Right renal cortex interstitium (tissue), 3 donors: ENCODE measurements around the gene ECM2. TPM values are rescaled to one million over a fixed set of nuclear protein-coding genes. Genes with fewer than 3 reads are reported as not detected.

Experiments used
- DNase-seq, 3 donors: peaks; one replicate each; pipeline ENCODE4 v3.0.0-alpha.2; 2013; ENCODE audit warnings: low read depth in 3 of 3, low spot score in 2 of 3
- polyA plus RNA-seq, 3 donors: library from polyadenylated mRNA; unstranded; fragments of 120-200 nt; gene quantifications; one replicate each; pipeline ENCODE4 v1.2.1, GENCODE V29; 2013; ENCODE audit not compliant: insufficient read length in 3 of 3

ECM2 gene
- polyA plus RNA-seq, 3 donors: 14.8 to 21.1 (median 16.1) TPM

- DNase-seq: no peak
These were observed 34.0 kb downstream of the ECM2 start for GRCh38 chr9:92501671-92502393.

- DNase-seq: no peak
These were observed 35.1 kb downstream of the ECM2 start for GRCh38 chr9:92500725-92501124.

GRCh38 chr9:92499701-92500100 is 36.1 kb downstream of the ECM2 start:
- no peak for DNase-seq

GRCh38 chr9:92496396-92497176 is 39.2 kb downstream of the ECM2 start:
- no peak for DNase-seq

DNA sequence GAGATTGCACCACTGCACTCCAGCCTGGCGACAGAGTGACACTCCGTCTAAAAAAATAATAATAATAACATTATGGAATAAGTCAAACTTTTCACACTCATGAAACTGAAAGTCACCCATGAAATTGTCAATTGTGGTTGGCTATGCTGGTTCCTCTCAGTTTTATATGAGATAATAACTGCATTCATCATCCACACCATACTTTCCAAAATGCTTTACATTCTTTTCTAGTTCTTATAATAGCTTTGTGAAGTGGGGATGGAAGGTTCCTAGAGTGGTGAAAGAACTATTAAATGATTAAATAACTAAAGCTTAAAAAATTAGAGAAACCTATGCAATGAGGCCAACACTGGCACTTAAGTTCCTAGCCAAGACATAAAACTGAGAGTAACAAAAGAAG is 40.9 kb downstream of the ECM2 start:
- DNase-seq: no peak

DNA sequence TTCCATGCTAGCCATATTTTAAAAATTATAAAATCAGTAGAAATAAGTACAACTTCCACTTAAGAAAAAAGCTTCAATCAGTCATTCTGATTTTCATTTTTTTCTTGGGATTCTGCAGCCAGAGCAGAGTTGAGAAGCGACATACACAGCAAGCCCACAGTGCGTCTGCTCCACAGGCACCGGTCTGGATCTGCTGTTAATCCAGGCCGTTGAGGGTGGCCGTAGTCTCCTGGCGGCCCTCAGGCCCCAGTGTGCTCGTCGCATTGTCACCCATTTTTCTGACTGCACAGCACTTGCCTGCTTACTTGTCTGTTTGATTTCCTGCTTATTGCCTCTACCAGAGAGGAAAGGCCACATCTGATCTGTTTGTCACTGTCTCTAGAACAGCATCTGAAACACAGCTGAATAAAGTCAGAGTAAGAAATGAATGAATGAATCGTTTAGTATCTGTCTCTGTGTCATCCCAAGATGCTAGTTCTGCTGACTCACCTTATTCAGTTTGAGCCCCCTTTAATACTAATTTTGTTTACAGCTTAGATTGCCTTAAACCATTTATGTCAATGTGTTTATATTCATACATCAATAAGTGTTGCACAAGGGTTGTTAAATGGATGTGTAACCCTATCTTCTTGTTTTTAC is 41.9 kb downstream of the ECM2 start:
- no peak for DNase-seq

DNA sequence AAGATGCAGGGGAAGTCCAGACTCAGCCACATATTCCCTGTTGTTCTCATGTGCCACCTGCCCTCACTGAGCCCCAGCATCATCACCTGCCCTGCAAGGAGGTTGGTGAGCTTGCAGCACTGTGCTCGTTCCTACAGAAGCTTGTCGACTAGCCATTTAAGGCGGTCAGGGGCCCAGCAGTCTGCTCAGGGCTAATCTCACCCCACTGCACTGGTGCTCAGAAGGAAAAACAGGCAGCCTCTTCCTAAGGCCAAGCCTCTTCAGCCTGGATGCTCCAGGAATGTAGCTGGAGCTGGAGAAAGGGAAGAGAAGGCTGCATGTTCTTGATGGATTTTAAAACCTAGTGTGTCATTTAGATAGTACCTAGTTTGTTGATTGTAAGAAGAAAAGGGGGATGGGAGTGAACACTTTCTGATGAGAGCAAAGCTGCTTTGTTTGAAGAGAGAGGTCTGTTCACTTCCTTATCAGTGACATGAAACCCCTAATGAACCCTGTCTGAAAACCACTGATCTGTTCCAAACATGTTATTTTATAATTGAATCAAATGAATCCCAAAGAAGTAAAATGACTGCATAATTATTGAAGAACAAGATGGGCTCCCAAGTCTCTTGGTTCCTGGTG is 42.9 kb downstream of the ECM2 start:
- no peak for DNase-seq

DNA sequence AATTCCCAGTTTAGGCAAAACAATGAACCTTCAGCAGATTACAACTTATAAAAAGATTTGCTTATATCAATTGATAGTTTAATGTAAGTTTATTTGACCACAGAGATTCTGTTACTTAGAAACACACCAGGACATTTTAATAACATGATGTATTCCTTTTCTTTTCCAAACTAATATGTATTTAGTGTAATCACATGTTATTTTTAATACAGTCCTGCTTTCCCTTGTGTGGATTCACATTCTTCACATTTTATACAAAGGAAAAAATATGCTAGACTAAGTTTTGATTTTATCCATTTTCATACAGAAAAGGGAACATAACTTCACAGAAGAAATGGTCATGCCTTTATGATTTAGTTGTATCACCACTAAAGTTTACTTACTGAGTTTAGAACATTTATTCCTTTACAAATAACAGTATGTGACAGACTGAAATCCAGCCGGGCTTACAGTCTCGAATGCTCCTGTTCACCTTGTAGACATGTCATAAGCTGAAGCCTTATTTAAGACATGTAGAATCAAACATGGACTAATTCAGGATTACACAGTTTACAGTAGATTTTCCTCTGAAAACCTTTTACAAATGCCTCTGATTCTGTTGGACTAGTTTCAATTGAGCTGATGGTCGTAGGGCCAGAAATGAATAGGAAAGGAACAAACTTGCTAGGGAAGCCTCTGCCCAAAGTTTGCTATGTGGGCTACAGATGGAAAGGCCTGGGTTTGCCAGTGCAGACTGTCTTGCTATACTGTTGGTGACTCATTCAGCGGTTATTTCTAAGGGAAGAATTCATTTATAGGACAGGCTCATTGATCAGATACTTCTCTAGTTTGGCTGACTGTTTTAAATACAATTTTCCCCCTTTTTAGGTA is 46.9 kb downstream of the ECM2 start:
- DNase-seq: no peak

- no peak for DNase-seq
These were observed 49.4 kb downstream of the ECM2 start for GRCh38 chr9:92486371-92486770.

DNA sequence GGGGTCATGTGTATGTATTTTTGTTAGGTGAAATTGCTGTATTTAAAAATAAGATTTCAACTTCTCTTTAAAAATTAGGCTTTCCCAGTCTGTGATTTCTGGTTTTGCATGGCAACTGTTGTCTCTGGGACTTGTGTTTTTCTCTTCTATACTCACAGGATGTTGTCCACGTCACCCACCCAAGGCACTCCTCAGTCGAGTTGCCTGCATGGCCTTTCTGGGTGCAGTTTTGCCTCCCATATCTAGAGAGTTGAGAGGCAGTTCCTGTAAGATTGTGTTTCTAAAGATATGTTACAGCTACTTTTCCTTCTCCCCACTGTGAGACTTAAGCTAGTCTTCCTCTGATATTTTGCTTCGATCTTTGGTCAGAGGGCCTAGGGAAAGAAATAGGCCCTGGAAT is 51.2 kb downstream of the ECM2 start:
- no peak for DNase-seq

DNA sequence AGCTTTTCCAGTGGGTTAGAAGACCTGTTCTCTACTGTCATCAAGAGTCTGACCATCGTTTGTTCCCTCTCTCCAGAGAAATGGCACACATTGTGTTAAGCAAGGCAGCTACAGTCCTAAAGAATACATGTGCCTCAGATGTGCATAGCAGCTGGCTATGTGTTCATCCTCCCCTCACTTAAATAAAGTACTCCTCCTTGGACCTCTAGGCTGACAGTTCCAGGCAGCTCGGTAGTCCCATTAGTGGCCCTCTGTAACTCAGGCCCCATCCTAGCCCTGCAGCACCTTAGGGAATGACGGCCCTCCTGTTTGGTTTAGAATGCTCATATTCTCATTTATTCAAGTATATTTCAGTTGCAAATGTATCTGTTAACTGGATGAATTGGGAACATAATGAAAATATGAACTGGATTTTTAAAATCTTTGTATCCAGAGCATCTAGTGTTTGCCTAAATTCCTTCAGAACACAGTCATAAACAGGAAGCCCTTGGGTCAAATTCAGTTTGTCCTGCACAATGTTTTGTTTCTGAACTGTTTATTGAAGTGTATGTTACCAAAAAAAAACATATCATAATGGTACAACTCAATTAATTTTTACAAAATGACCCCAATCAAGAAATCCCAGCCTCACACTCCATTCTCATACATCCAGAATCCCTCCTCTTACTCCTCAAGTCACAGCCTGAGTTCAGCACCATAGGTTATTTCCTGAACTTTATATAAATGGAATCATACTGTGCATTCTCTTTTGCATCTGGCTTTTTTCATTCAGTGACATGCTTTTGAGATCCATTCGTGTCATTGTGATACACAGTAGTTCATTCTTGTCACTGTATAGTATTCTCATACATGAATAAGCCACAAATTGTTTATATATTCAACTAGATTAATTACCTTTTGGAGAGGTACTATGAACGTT is 51.9 kb downstream of the ECM2 start:
- DNase-seq: no peak

DNA sequence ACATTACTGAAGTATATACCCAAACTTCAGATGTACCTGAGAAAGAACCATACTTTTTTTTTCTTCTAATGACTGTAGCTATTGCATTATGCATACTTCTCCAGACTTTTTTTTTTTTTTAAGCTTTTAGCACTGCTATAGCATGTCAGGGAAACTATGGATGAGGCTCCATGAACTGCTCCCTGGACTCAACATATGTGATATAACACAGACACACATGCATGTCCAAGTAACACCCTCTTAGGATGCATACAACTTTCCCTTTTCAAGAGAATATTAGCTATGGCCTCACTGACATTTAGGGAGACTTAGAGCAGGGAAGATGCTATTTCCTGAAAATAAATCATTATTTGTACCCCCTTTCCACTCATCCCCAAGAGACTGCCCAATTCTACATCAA is 53.0 kb downstream of the ECM2 start:
- DNase-seq: no peak

DNA sequence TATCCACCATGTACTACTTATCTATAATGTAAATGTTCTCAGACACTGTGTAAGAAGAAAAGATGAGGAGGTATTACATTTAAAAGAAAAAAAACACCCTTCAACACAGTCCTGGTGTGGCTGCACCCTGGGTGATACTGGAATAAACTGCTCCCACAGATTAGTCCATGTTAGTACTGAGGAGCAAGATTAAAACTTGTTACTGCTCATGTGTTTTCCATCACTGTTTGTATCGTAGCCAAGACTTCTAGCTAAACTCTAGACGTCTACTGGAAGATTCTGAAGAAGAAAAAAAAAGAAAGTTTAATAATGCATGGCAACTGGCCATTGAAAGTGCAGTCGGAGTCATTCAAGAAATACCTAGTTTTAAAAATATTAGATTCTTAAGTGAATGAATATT is 53.5 kb downstream of the ECM2 start, which contains the start of gene ASPN:
ASPN (minus strand) TSS at position 178 of the 400 bp plus-strand sequence.
- DNase-seq: peak in 1 of 3 donors; percentile 54

DNA sequence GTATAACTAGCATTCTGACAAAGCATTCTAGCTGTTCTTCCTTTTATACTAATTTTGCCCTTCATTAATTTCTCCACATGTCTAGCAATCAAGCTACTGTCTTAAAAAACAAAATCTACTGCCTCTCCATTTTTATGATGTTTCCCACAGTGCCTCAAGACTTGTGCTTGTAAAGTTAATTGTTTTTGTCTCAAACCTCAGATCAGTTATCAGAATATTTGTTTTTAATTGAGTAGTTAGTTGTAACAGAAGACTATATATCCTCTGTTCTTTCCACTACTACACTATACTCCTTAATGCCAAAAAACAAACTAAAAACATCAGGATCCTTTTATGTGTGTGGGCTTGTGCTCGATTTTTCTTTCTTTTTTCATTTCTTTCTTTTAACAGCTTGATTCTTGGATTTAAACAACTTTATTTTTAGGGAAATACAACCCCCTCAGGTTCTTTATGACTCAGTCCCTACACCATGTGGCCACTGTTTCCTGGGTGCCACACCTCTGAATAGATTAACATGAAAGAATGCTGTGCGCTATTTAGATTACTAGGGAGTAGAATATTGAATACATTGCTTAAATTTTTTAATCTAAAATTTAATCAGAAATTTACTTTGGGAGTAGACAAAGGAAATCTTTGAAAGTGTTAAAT is 54.7 kb downstream of the ECM2 start:
- DNase-seq: no peak

- no peak for DNase-seq
These were observed 55.5 kb downstream of the ECM2 start for GRCh38 chr9:92480291-92480771.

GRCh38 chr9:92479346-92479745 is 56.4 kb downstream of the ECM2 start:
- DNase-seq: no peak

- DNase-seq: no peak
These were observed 57.0 kb downstream of the ECM2 start for GRCh38 chr9:92478783-92479182.

DNA sequence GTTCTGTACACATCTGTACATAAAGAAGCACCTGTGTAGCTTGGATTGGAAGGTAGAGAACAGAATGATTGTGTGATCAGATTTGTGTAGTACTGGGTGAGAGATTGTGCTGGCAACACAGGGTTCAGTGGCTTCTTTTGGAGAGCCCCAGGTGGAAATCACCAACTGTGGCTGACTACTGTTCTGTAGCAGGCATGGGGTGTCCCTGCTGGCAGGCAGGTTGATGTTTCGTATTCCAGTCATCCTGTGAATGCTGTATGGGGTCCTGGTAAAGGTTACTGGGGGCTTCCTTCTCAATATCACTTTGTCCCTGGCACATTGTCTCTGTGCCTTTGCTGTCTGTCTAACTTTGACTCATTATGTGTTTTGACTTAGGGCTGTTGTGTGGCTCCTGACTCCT is 58.8 kb downstream of the ECM2 start:
- DNase-seq: no peak

GRCh38 chr9:92474587-92474986 is 61.2 kb downstream of the ECM2 start:
- DNase-seq: no peak
